Glutamatergic neuron (in vitro differentiated cells): ENCODE results near the gene NHEJ1. TPM values are rescaled to one million over a fixed set of nuclear protein-coding genes. Genes with fewer than 3 reads are reported as not detected.

Source experiments
- DNase-seq: peaks from one replicate; pipeline ENCODE4 v3.0.0; 2022
- H3K27ac Mint-ChIP-seq: one replicate; pipeline ENCODE4 v1.8.0; 2020; ENCODE audit warnings: mild to moderate bottlenecking, mixed read lengths, inconsistent platforms; ENCODE audit not compliant: unreplicated experiment
- H3K27me3 Mint-ChIP-seq: one replicate; pipeline ENCODE4 v1.8.0; 2020; ENCODE audit warnings: mild to moderate bottlenecking, moderate library complexity, mixed read lengths, inconsistent platforms; ENCODE audit not compliant: unreplicated experiment
- H3K36me3 Mint-ChIP-seq: one replicate; pipeline ENCODE4 v1.8.0; 2020; ENCODE audit warnings: mild to moderate bottlenecking, mixed read lengths, inconsistent platforms; ENCODE audit not compliant: unreplicated experiment
- H3K4me1 Mint-ChIP-seq: one replicate; pipeline ENCODE4 v1.8.0; 2020; ENCODE audit warnings: mild to moderate bottlenecking, low read depth, mixed read lengths, inconsistent platforms; ENCODE audit not compliant: unreplicated experiment
- H3K4me3 Mint-ChIP-seq: one replicate; pipeline ENCODE4 v1.8.0; 2020; ENCODE audit warnings: mild to moderate bottlenecking, mixed read lengths, inconsistent platforms; ENCODE audit not compliant: unreplicated experiment
- H3K9me3 Mint-ChIP-seq: one replicate; pipeline ENCODE4 v1.8.0; 2020; ENCODE audit warnings: mild to moderate bottlenecking, moderate library complexity, mixed read lengths, inconsistent platforms; ENCODE audit not compliant: unreplicated experiment
- CTCF ChIP-seq: fragments of 200-600 bp; sonication (generic); IDR thresholded peaks from one replicate; pipeline ENCODE4 v1.5.0; 2021; ENCODE audit not compliant: partially characterized antibody, unreplicated experiment
- total RNA-seq: library from RNA; stranded (reverse); fragmentation: NEBNext Ultra II Directional; extraction: Animal tissue kit (Norgen Biotek cat#: 25700); gene quantifications from one replicate; pipeline ENCODE4 v1.2.1, GENCODE V29; 2021; ENCODE audit not compliant: unreplicated experiment

Gene NHEJ1
- total RNA-seq, 1 donor from 2014 or later: 24.8 TPM

- Mint-ChIP-seq H3K27me3 (peaks cover 2% of the 10 kb centered on the region), H3K27ac (no peak overlapping the region), H3K4me1 (peaks cover 4% of the 10 kb centered on the region), H3K36me3 (no peaks in the 10 kb centered on the region), H3K4me3 (no peak overlapping the region), H3K9me3 (no peaks in the 10 kb centered on the region)
- DNase-seq: no peak
- TF ChIP-seq CTCF: no peak
Measured at GRCh38 chr2:219081096-219081495, 79.5 kb downstream of the NHEJ1 start.

- no peaks in the 10 kb centered on the region for H3K9me3 Mint-ChIP-seq
- no peak for DNase-seq
- H3K27me3 Mint-ChIP-seq: peaks cover 3% of the 10 kb centered on the region
- no peaks in the 10 kb centered on the region for H3K36me3 Mint-ChIP-seq
- no peak overlapping the region for H3K27ac Mint-ChIP-seq
- no peak for TF ChIP-seq CTCF
- H3K4me3 Mint-ChIP-seq: no peak overlapping the region
- H3K4me1 Mint-ChIP-seq: no peaks in the 10 kb centered on the region
Measured at GRCh38 chr2:219079417-219079816, 81.2 kb downstream of the NHEJ1 start.

- no peak overlapping the region for H3K4me3 Mint-ChIP-seq
- H3K9me3 Mint-ChIP-seq: no peaks in the 10 kb centered on the region
- no peak for TF ChIP-seq CTCF
- peaks cover 3% of the 10 kb centered on the region for H3K27me3 Mint-ChIP-seq
- H3K27ac Mint-ChIP-seq: no peak overlapping the region
- no peak for DNase-seq
- H3K36me3 Mint-ChIP-seq: no peaks in the 10 kb centered on the region
- no peaks in the 10 kb centered on the region for H3K4me1 Mint-ChIP-seq
Measured at GRCh38 chr2:219078951-219079350, 81.7 kb downstream of the NHEJ1 start.

GRCh38 chr2:219078126-219078525 is 82.5 kb downstream of the NHEJ1 start:
- DNase-seq: no peak
- no peaks in the 10 kb centered on the region for H3K4me1 Mint-ChIP-seq
- H3K27ac Mint-ChIP-seq: no peak overlapping the region
- TF ChIP-seq CTCF: no peak
- H3K9me3 Mint-ChIP-seq: no peaks in the 10 kb centered on the region
- peaks cover 3% of the 10 kb centered on the region for H3K27me3 Mint-ChIP-seq
- no peaks in the 10 kb centered on the region for H3K36me3 Mint-ChIP-seq
- H3K4me3 Mint-ChIP-seq: no peak overlapping the region

GRCh38 chr2:219076253-219076652 is 84.4 kb downstream of the NHEJ1 start:
- no peaks in the 10 kb centered on the region for H3K4me1 Mint-ChIP-seq
- H3K9me3 Mint-ChIP-seq: no peaks in the 10 kb centered on the region
- H3K36me3 Mint-ChIP-seq: no peaks in the 10 kb centered on the region
- peaks cover 3% of the 10 kb centered on the region for H3K27me3 Mint-ChIP-seq
- no peak overlapping the region for H3K4me3 Mint-ChIP-seq
- no peak for DNase-seq
- TF ChIP-seq CTCF: no peak
- H3K27ac Mint-ChIP-seq: no peak overlapping the region
